Breast epithelium (tissue), 3 donors: Measurements from ENCODE around the gene AFAP1.

Source experiments
- CTCF ChIP-seq, 3 donors: fragments of 450-650 bp; IDR thresholded peaks; one replicate each; pipeline ENCODE4 v1.5.1; 2016 to 2017; ENCODE audit warnings: antibody characterized with exemption in 3 of 3, mild to moderate bottlenecking in 3 of 3, moderate library complexity in 3 of 3
- POLR2A ChIP-seq: fragments of 450-650 bp; IDR thresholded peaks from one replicate; pipeline ENCODE4 v1.6.1; 2016; ENCODE audit warnings: antibody characterized with exemption, mild to moderate bottlenecking, moderate library complexity
- POLR2AphosphoS5 ChIP-seq, 3 donors: sonication (generic); formaldehyde crosslinking; IDR thresholded peaks; one replicate each; pipeline ENCODE4 v1.6.1; 2017; ENCODE audit warnings: antibody characterized with exemption in 3 of 3

GRCh38 chr4:7893539-7893938, 46.1 kb downstream of the AFAP1 start:
- TF ChIP-seq CTCF (IDR thresholded peaks at IDR 0.05) (no peak), POLR2A (no peak), POLR2AphosphoS5 (IDR thresholded peaks at IDR 0.05) (no peak)
